Activated CD8-positive, alpha-beta memory T cell treated with anti-CD3 and anti-CD28 coated beads for 1 hour (primary cell): ENCODE data around the gene PLET1.

Source experiments
- DNase-seq, 2 donors: peaks; one replicate each; pipeline ENCODE4 v3.0.0-alpha.2; 2020; ENCODE audit warnings: low read depth in 1 of 2; ENCODE audit errors: extremely low read depth in 1 of 2

PLET1 gene, protein sequence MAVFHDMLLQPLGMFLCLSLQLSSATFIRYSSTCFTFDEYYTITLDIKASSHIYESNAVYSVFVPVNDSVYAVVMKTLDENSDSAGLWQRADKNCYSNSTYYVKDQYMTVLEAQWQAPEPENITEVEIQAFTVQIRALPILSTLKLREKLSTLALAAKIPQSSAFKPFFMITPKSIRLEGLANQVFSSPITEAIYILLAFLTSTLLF

DNA sequence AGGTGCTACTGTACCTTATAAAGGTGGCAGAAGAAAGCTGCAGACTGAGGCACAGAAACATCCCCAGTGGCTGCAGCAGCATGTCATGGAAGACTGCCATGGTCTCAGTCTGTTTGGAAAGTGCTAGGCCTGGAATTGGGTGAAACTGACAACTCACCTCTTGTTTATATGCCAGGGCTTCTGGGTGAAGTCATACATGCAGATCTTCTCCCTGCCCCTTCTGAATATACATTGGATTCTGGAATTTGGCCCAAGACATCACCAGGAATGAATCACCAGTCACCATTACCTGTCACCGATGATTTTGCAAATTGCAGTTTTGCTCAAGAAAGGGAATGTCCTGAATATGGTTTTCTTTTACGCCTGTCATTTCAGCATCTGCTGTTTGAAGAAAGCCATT lies at the start of gene PLET1:
Gene PLET1 (minus strand): TSS at position 371 of the 400 bp plus-strand sequence. CDS start 271 bp downstream, at position 100.
- DNase-seq: no peak

DNA sequence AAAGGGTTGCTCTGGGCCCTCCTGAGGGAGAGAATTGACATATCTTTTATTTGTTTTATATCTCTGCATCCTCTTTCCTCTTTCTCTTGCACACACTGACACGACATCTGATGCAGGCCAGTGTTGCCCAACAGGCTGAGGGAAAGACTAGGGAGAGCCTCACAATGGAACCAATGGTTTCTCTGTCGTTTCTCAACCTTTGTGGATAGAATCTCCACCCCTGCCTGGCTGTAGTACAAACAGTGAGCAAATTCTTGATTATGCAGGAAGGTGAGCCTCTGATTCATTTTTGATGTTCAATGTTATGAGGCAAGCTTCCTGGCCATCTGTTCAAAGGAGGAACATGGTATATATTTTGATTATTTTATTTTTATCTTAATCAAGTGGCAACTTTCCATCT lies 49.8 kb upstream of the PLET1 start:
- DNase-seq: no peak

DNA sequence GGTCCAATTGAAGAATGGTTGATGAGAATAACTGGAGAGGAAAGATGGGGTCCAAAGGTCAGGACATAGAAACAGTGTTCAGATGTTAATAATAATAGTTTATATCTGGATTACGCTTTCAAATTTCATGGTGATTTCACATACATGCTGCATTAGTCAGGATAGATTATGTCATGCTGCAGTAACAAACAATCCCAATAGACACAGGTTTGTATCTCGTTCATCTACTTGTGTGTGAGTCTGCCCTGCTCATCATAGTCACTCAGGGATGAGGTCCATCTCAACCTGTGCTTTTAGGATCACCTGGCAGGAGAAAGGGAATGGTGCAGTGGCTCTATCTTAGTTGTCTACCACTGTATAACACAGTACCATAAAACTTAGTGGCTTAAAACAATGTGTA lies 48.0 kb upstream of the PLET1 start:
- DNase-seq: no peak

DNA sequence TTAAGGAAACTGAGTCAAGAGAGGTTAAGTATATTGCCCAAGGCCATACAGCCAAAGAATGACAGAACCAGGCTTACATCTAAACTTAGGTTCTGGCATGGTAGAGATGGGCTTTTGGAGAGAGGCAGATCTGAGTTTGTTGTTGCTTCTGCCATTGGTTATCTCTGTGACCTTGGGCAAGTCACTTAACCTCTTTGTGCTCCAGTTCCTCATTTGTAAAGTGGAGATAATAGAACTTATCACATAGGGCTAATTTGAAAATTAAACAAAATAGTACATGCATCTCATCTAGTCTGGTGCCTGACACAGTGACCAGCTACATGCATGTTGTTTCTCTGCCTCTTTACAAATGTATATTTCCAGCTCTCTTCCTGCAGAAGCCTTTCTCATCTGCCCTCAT lies 47.0 kb upstream of the PLET1 start:
- no peak for DNase-seq

DNA sequence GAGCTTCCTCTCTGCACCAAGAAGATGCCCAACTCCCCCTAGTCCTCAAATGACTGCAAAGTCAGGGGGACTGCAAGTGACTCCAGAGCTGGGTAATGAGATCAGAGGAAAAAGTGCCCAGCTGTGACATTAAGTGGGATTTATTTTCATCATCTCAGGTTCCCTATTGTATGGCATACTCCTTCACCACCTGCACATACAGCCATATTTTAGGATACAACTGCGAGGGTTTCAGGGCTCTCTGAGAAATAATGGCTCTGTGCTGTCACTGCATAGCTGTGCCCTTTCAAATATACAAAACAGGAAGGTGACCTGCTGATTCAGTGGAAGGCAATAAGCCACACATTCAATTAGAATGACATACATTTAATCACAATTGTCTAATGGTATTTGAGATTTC lies 45.6 kb upstream of the PLET1 start:
- no peak for DNase-seq

DNA sequence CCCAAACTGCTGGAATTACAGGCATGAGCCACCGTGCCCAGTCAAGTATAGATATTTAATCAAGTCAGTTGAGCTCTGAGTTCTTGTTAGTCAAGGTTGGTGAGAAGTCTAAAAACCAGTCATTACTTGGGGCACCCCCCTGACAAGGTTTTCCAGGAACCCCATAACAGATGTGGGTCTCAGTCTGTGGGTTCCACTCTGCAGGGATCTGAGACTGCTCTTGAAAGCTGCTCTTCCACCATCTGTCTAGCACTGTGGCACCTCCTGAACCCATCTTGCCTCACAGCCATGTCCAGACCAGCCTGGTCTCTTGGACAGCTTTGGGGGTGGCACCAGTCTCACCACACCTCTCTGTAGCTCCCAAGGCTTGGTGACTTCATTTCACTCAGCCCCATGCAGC lies 44.3 kb upstream of the PLET1 start:
- no peak for DNase-seq

DNA sequence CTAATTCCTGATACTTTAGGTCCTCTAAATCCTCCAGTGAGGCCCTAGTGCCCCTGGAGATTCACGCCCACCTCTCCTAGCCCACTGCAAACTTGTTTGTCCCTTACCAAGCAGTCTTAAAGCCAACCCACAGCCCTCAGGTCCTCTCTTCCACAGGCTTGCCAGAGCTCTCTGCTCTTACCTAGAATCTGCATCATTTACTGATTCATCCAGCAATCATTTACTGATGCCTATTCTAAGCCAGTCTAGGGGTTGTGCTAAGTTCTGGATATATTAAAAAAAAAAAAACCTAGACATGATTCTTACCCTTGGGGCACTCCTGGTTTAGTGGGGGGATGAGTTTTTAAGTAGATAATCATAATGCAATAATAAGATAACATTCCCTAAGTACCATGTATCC lies 43.0 kb upstream of the PLET1 start:
- no peak for DNase-seq

DNA sequence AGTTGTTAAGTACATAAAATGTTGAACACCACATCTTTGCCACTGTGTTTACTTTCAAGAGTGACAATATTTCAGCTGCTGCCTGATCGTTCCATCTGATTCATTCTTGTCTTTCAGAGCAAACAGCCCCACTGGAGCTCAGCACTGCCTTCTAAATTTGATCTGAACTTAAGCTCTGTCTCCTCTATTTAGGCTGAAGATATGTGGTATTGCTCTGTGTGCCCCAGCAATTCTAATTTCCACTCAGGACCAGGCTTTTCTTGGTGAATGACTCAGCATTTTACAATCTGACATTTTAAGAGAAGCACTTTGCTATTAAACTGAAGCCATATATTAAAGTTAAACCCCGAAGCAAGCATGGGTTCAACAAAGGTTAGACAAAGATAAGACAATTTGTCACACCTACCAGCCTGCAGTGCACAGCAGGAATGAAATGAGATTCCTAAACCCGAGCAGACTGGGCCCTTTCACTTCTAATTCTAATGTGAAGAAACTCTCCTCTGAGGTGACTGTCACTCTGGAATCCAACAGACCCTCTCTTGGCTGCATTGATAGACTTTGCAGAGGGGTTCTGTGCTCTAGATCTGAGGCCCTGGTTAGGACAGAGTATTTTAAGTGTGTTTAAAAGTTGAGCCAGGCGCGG lies 41.7 kb upstream of the PLET1 start:
- no peak for DNase-seq

DNA sequence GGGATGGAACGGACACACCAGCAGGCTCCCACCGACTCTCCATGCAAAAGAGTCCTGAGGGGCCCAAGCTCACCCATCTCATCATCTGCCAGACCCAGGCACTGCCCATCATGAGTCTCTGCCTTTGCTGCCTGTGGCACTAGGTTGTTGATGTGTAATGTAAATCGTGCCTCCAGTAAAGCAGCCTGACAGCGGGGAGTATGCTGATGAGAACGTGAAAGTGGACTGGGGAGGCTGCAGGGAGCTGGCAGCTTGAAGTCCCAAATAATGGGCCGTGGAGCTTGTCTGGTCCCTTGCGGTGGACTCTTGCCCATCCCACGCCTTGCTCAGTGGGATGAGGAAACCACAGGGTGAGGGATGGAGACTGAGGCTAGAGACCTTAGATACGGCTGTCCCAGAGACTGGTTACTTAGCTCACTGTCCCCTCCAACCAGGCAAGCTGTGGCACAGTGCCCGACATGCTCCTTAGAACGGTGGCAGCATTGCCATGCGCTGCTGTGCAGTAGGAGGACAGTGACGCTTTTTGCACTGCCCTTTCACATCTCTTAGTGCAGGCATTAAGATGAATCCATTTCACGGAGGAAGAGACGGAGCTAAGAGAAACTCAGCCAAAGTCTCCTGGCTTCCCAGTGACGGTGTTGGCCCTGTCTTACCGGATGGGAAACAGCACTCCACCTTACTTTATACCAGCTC lies 39.6 kb upstream of the PLET1 start:
- DNase-seq: no peak

DNA sequence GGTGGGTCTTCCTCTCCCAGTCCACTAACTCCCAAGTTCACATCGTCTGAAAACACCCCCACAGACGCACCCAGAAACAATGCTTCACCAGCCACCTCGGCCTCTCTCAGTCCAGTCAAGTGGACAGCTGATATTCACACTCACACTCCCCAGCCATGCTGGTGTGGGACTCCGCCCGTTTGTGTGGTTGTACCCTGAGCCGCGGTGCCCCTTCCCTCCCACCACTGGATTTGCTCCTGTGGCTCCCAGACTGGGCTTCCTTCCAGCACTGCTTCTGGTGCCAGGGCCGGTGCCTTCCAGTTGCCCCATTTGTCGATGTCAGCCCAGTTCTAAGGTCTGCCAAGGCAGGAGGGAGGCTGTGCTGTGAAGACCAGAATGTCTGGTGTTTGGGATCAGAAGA lies 37.9 kb upstream of the PLET1 start:
- DNase-seq: no peak

DNA sequence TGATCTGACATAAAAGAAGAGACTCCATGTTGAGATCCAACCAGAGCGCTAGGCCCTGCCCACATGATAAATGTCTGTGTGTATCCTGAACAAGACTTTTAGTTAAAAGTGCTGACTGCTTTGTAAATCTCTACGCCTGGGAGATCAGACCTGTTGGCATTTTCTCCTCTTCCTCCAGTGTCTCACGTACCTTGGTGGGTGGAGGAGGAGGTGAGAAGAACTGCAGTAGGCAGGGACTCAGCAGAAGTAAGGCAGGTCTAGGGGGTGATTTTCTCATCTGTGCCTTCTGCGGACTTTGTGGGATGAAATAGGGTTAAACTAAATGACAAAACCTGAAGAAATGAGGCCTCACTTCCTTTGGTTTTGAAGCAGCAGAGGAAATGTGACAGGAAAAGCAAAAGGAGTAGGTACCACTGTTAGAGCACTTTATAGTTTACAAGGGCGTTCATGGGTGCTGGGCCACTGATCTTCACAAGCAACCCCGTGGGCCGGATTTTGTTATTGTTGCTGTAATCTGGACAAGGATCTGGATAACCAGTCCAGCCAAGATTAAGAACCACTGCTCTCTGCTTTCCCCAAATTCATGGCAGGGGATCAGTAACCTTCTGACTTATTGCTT lies 36.7 kb upstream of the PLET1 start:
- DNase-seq: no peak

DNA sequence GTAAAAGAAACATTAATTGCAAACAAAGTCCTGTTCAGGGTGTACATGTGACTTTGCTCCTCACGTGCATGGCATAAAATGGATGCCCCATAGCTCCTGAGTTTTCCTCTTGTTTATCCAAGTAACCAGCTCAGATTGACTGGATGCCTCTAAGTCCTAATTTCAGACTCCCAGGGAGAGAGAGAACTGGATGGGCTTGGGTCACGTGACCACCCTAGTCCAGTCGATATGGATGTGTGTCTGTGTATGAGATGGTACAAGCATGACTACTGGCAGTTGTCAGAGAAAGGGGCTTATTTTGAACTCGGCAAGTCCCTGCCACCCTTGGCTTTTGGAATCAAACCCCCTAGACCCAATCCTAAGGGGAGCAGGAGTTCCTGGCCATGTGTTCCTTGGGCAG lies 35.4 kb upstream of the PLET1 start:
- no peak for DNase-seq

DNA sequence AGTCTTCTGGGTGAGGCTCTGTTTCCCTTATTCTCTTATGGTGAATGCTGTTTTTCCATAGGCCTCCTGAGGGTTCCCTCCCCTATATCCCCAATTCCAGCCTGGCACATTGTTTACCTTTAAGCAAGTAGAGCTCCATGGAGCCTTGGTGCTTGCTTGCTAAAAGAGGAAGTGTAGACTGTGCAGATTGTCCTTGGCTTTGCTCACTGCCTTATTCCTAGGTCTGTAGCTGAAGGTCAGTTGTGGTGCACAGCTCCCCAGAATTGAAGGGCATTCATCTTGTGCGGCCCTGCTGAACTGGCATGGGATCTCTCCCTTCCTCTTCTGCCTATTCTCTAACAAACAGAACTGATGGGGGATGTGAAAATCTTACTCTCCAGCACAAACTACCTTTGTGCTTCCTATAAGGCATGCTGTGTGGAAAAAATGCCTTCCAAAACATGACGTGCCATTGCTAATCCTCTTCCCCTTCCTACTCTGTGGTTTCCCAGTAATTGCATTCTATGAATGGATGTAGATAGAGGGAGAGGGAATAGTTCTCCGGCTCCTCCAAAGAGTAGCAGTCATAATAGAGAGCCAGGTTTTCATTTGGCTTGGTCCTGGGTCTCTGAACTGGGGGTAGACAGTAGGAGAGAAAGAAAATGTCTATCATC lies 34.2 kb upstream of the PLET1 start:
- DNase-seq: no peak

DNA sequence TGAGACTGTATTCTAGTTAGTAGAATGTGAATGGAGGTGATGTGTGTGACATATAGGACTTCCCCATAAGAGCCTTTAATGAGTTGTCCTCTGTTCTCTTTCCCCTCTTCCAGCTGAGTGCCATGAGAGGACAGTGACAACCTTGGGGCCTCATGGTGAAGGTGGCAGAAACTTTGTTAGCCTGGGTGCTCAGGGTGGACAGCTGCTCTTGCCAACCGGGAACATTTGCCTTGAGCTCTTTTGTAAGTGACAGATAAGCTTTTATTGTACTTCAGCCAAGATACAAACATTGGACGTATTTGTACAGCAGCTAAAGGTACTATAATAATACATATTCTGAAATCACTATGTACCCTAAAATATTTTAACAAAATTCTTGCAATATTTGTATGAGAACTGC lies 33.0 kb upstream of the PLET1 start:
- no peak for DNase-seq

DNA sequence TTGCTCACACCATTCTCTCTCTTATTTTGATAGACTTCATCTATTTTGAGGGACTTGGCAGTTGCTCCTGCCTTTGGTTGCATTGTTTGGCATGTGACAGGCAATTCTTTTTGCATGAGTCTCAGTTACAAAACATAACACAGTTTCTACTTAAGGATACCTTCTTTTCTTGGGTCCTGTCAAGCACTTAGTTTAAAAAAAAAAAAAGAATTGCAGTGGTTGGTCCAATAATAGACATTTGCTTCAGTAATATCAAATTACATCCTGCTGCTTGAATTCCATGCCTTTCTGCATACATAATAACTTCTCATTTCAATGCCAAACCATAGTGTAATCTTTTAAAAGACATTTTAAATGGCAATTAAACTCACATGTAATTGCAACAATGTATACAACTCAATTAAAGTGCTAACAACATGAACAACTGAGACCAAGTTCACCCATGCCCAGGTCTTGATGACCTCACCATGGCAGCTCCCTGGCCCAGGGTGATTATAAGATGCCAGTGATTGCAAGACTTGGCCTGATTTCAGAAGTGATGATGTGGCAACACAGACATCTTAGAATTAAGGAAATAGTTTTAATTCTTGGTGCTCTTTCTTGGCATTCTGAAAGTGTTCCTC lies 32.2 kb upstream of the PLET1 start:
- DNase-seq: no peak

DNA sequence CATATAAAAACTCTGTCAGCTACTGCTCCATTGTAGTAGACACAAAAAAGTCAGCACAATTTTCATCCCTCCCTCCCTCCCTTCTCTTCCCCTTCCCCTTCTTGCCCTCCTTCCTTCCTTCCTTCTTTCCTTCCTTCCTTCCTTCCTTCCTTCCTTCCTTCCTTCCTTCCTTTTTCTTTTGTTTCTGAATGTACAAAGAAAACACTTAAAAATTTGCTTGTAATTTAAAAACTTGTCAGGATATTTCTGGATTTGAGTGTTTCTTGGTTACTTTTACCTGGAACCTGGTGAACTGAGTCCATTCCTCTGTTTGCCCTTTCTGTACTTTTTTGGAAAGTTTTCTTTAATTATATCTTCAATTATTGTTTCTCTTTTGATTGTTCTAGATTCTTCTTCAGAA lies 31.5 kb upstream of the PLET1 start:
- no peak for DNase-seq

DNA sequence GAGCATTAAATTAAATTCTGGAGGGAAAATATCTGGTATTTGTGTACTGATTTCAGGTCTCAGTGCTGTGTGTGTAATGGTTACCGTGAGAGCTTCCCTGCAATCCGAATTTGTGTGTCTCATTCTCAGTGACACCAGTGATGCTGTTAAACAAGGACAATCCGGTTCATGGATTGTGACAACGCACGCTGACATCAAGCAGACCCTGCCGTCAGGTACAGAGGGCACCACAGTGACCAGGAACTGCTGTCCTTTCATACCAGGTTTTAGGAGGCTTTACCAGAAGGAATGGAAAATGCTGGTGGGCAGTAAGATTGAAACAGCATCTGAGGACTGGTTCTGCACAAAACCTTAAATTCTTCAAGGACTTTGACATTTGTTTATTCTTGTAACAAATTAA lies 30.5 kb upstream of the PLET1 start:
- no peak for DNase-seq

DNA sequence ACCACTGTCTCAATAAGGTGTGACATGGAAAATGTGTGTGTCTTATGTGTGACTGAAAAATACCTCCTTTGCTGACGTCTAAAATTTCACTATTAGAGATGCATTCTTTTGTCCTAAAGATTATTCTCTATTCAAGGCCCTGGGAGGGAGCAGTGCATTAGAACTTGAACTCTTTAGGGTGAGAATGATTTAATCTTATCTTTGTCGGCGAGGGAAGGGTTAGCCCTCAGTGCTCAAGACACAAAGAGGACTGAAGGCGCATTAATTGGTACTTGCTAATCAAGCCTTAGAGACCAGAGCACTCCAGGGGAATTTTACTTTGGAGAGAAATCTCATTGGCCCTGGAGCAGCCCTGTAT lies 29.8 kb upstream of the PLET1 start:
- no peak for DNase-seq

DNA sequence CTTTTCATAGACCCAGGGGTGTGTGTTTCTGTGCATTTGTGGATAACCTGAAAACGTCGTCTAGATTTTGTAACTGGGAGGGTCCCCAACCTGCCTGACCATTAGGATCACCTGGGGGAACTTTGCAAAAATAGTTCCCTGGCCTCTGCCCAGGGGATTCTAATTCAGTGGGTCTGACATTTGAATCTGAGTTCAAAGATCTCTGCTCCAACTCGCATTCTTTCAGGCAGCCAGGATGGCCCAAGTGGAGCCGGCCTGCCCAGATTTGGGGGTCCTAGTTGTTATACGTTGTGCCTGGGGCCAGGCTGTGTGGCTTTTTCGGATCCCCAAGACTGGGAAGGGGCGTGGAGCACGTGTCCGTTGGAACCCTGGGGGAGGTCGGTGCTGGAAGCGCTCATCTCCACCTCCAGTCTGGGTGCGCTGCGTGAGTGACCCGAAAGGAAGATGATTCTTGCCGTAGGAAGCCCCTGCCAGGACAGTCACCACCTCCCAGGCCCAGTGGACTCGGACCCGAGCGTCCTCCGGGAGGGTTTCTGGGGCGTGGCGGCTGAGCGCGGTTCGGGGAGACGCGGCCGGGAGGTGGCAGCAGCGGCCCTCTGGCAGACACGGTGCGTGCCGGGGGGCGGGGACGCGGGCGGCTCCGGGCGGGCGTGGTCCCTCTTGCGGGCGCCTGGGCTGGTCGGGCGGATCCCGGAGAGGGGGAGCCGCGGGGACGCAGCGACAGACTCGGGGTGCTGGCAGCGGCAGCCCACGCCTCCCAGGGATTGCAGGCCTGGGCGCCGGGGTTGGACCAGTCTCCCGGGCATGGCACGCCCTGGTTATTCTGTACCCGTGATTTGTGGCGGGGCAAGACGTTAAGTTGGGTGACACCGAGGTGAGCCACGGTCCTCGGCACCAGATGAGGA lies 29.2 kb upstream of the PLET1 start:
- DNase-seq: peak; percentile 61 to 79

DNA sequence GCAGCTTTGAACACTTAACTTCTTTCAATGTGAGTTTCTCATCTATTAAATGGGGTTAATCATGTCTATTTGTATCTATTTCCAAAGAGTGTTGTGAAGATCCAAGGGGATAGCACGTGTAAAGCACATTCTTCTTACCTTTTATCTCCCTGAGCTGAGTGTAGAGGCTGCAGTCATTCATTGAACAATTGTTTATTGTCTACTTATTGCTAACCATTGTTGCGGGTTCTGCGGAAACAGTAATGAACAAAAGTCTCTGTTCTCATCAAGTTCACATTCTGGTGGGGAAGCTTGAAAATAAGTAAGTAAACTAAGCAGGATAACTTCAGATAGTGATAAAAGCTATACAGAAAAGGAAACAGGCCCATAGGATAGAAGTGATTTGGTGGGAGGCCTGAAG lies 27.4 kb upstream of the PLET1 start:
- no peak for DNase-seq
